Naive thymus-derived CD4-positive, alpha-beta T cell (primary cell): Measurements from ENCODE around the gene SDS. TPM values are rescaled to one million over a fixed set of nuclear protein-coding genes. Genes with fewer than 3 reads are reported as not detected.

Experiments
- ATAC-seq: fragments of 150-1000 bp; cut with Tn5 transposase; 2 replicates; pipeline ENCODE4 v1.10.0; 2021; ENCODE audit warnings: mild to moderate bottlenecking, moderate library complexity
- CTCF ChIA-PET: fragments of 350-600 bp; sonication (Branson Sonifier 250); formaldehyde crosslinking; loops from one replicate; lab custom pipeline; 2021; ENCODE audit warnings: antibody characterized with exemption; lab: Charles Lee
- POLR2A ChIA-PET: fragments of 350-600 bp; sonication (Branson Sonifier 250); formaldehyde crosslinking; loops from one replicate; lab custom pipeline; 2021; ENCODE audit warnings: antibody characterized with exemption, inconsistent platforms; lab: Charles Lee
- DNase-seq, 9 donors: peaks; one replicate each; pipeline versions ENCODE4 v3.0.0 to v3.0.0-alpha.2; 2020 to 2022; ENCODE audit warnings: mixed read lengths in 1 of 9
- H3K27ac ChIP-seq: one replicate; pipeline ENCODE4 v1.7.0; 2013; ENCODE audit warnings: mild to moderate bottlenecking, low read depth, low read length, moderate library complexity
- H3K27me3 ChIP-seq, 2 donors: one replicate each; pipeline ENCODE4 v1.7.0; 2013; ENCODE audit warnings: low read length in 2 of 2, mild to moderate bottlenecking in 2 of 2, moderate library complexity in 2 of 2; ENCODE audit not compliant: control insufficient read depth in 2 of 2, insufficient read depth in 2 of 2
- H3K36me3 ChIP-seq, 3 experiments: 1 replicate in 2 of 3; 2 replicates in 1 of 3; pipeline ENCODE4 v1.7.0; 2013; ENCODE audit warnings: low read length in 3 of 3, mild to moderate bottlenecking in 3 of 3, moderate library complexity in 1 of 3; ENCODE audit not compliant: insufficient read depth in 3 of 3, control insufficient read depth in 2 of 3
- H3K4me1 ChIP-seq, 2 donors: one replicate each; pipeline ENCODE4 v1.7.0; 2013; ENCODE audit warnings: low read length in 2 of 2, mild to moderate bottlenecking in 2 of 2, moderate library complexity in 1 of 2; ENCODE audit not compliant: control insufficient read depth in 2 of 2, insufficient read depth in 2 of 2
- H3K4me3 ChIP-seq: 2 replicates; pipeline ENCODE4 v1.7.0; 2013; ENCODE audit warnings: mild to moderate bottlenecking, low read length
- H3K9me3 ChIP-seq, 3 experiments: 1 replicate in 2 of 3; 2 replicates in 1 of 3; pipeline ENCODE4 v1.7.0; 2013; ENCODE audit warnings: low read length in 3 of 3; ENCODE audit not compliant: control insufficient read depth in 2 of 3
- H3K27ac Mint-ChIP-seq, 9 donors: one replicate each; pipeline ENCODE4 v1.8.0; 2020 to 2022; ENCODE audit warnings: mixed read lengths in 9 of 9, mild to moderate bottlenecking in 8 of 9, moderate library complexity in 5 of 9, inconsistent platforms in 2 of 9
- H3K27me3 Mint-ChIP-seq, 5 donors: one replicate each; pipeline ENCODE4 v1.8.0; 2021 to 2022; ENCODE audit warnings: mixed read lengths in 5 of 5, mild to moderate bottlenecking in 1 of 5
- H3K36me3 Mint-ChIP-seq, 5 donors: one replicate each; pipeline ENCODE4 v1.8.0; 2020 to 2022; ENCODE audit warnings: mixed read lengths in 5 of 5, mild to moderate bottlenecking in 3 of 5, inconsistent platforms in 1 of 5
- H3K4me1 Mint-ChIP-seq, 7 donors: one replicate each; pipeline ENCODE4 v1.8.0; 2020 to 2022; ENCODE audit warnings: mixed read lengths in 7 of 7, mild to moderate bottlenecking in 3 of 7, inconsistent platforms in 1 of 7
- H3K4me3 Mint-ChIP-seq, 10 donors: one replicate each; pipeline ENCODE4 v1.8.0; 2020 to 2022; ENCODE audit warnings: mild to moderate bottlenecking in 10 of 10, mixed read lengths in 10 of 10, moderate library complexity in 6 of 10, inconsistent platforms in 2 of 10
- H3K9me3 Mint-ChIP-seq, 11 donors: one replicate each; pipeline ENCODE4 v1.8.0; 2020 to 2022; ENCODE audit warnings: mixed read lengths in 11 of 11, mild to moderate bottlenecking in 4 of 11, inconsistent platforms in 1 of 11, moderate library complexity in 1 of 11
- intact Hi-C, 2 donors: fragments of 100-400 bp; cut with micrococcal nuclease; formaldehyde crosslinking; loops; one replicate each; pipeline ENCODE4 v1.15.1; 2023
- polyA plus RNA-seq, 2 donors: library from polyadenylated mRNA; unstranded; fragments of 300-500 nt; fragmentation: Illumina TruSeq; gene quantifications; one replicate each; pipeline ENCODE4 v1.2.3, GENCODE V29; 2021
- total RNA-seq, 6 experiments: library from RNA in 5 of 6; stranded (reverse) in 5 of 6; gene quantifications; 1 replicate in 5 of 6; 2 replicates in 1 of 6; pipeline ENCODE4 v1.2.3 and lab custom pipeline; 2021 to 2026

Gene SDS
- total and polyA plus RNA-seq, 7 experiments from 2014 or later: 0.51 to 1.3 (median 0.76) TPM; not detected in 4

GRCh38 chr12:113382206-113382605 lies 21.5 kb downstream of the SDS start:
- intact Hi-C loops: no loop called here
- Mint-ChIP-seq H3K27me3 (no peaks in the 10 kb centered on the region), H3K4me1 (peaks cover 0 to 2% (median 0%) of the 10 kb centered on the region in 7 donors), H3K36me3 (peaks cover 0 to 31% (median 6%) of the 10 kb centered on the region in 5 donors), H3K4me3 (no peak overlapping the region), H3K27ac (no peak overlapping the region), H3K9me3 (no peaks in the 10 kb centered on the region)
- no peaks in the 10 kb centered on the region for H3K9me3 ChIP-seq
- ATAC-seq (no peak), DNase-seq (no peak)
- ChIA-PET POLR2A (no interaction called here), CTCF (no interaction called here)
- H3K27ac ChIP-seq: no peak overlapping the region
- H3K36me3 ChIP-seq: peaks cover 0 to 49% (median 0%) of the 10 kb centered on the region in 3 experiments
- no peaks in the 10 kb centered on the region for H3K27me3 ChIP-seq
- no peaks in the 10 kb centered on the region for H3K4me1 ChIP-seq
- no peak overlapping the region for H3K4me3 ChIP-seq

- Histone ChIP-seq H3K4me3 (no peak overlapping the region), H3K27me3 (no peaks in the 10 kb centered on the region), H3K36me3 (peaks cover 0 to 46% (median 0%) of the 10 kb centered on the region in 3 experiments), H3K27ac (no peak overlapping the region), H3K9me3 (no peaks in the 10 kb centered on the region), H3K4me1 (no peaks in the 10 kb centered on the region)
- no peaks in the 10 kb centered on the region for H3K9me3 Mint-ChIP-seq
- intact Hi-C loops: no loop called here
- H3K4me3 Mint-ChIP-seq: no peak overlapping the region
- DNase-seq (no peak), ATAC-seq (no peak)
- H3K27ac Mint-ChIP-seq: no peak overlapping the region
- POLR2A ChIA-PET: no interaction called here
- H3K27me3 Mint-ChIP-seq: no peaks in the 10 kb centered on the region
- peaks cover 0 to 2% (median 0%) of the 10 kb centered on the region in 7 donors for H3K4me1 Mint-ChIP-seq
- CTCF ChIA-PET: interaction anchor here (0.7 kb wide), 1 partner anchor 32 kb away, joined by 3 read pairs; no protein-coding TSS in a partner anchor
- peaks cover 0 to 29% (median 8%) of the 10 kb centered on the region in 5 donors for H3K36me3 Mint-ChIP-seq
Measured at GRCh38 chr12:113381220-113381619, 22.5 kb downstream of the SDS start.

DNA sequence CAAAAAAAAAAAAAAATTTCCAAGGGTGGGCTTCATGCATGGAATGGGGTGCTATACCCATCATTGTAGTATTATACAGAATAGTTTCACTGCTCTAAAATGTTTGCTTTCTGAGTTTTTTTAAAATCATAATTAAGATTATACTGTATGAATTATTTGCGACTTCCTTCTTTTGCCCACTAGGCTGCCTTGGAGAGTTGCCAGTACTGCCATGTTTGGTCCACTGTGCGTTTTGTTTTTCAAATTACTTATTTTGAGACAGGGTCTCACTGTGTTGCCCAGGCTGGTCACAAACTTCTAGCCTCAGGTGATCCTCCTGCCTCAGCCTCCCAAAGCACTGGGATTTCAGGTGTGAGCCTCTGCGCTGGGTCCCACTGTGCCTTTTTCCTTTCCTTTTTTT lies 25.4 kb downstream of the SDS start:
- Histone ChIP-seq H3K9me3 (no peaks in the 10 kb centered on the region), H3K4me3 (no peak overlapping the region), H3K4me1 (no peaks in the 10 kb centered on the region), H3K27me3 (no peaks in the 10 kb centered on the region), H3K27ac (no peak overlapping the region), H3K36me3 (peaks cover 0 to 46% (median 5%) of the 10 kb centered on the region in 3 experiments)
- H3K36me3 Mint-ChIP-seq: peaks cover 7 to 37% (median 21%) of the 10 kb centered on the region in 5 donors
- CTCF ChIA-PET: interaction anchor here (0.7 kb wide), 1 partner anchor 10 kb away, joined by 5 read pairs; no protein-coding TSS in a partner anchor
- DNase-seq: no peak
- POLR2A ChIA-PET: no interaction called here
- no peak overlapping the region for H3K4me3 Mint-ChIP-seq
- no peak overlapping the region for H3K27ac Mint-ChIP-seq
- H3K4me1 Mint-ChIP-seq: peaks cover 0 to 2% (median 0%) of the 10 kb centered on the region in 7 donors
- no peak for ATAC-seq
- no peaks in the 10 kb centered on the region for H3K27me3 Mint-ChIP-seq
- intact Hi-C loops: no loop called here
- H3K9me3 Mint-ChIP-seq: peaks cover 0 to 2% (median 0%) of the 10 kb centered on the region in 11 donors

- Histone ChIP-seq H3K9me3 (no peaks in the 10 kb centered on the region), H3K27ac (no peak overlapping the region), H3K4me3 (no peak overlapping the region), H3K27me3 (no peaks in the 10 kb centered on the region), H3K36me3 (peaks cover 0 to 50% (median 5%) of the 10 kb centered on the region in 3 experiments), H3K4me1 (no peaks in the 10 kb centered on the region)
- ChIA-PET CTCF (interaction anchor here (0.6 kb wide), 1 partner anchor 12 kb away, joined by 3 read pairs; no protein-coding TSS in a partner anchor), POLR2A (no interaction called here)
- ATAC-seq (no peak), DNase-seq (no peak)
- peak overlapping the region in 1 of 9 donors; percentile 22 for H3K27ac Mint-ChIP-seq
- intact Hi-C loops: no loop called here
- no peak overlapping the region for H3K4me3 Mint-ChIP-seq
- peaks cover 8 to 45% (median 25%) of the 10 kb centered on the region in 5 donors for H3K36me3 Mint-ChIP-seq
- H3K27me3 Mint-ChIP-seq: no peaks in the 10 kb centered on the region
- H3K9me3 Mint-ChIP-seq: peaks cover 0 to 2% (median 0%) of the 10 kb centered on the region in 11 donors
- peaks cover 0 to 6% (median 0%) of the 10 kb centered on the region in 7 donors for H3K4me1 Mint-ChIP-seq
Measured at GRCh38 chr12:113374823-113375428, 28.8 kb downstream of the SDS start.

DNA sequence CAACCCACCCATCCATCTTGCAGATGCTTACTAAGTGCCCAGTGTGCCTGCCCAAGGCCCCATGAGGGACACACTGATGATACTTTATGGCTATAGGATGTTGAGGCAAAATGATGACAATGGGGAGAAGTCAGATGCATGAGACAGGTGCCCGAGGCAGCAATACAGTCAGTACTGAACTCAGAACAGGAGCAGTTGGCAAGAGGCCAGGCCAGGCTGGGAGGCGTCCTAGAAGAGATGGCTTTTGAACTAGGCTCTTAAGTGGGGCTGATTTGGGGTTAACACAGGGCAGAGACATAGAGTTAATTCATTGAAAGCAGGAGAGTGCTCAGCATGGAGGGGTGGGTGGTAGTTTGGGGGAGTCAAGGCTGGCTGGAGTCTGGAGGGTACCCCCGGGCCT lies 29.7 kb downstream of the SDS start:
- ATAC-seq: no peak
- intact Hi-C loops: no loop called here
- Mint-ChIP-seq H3K4me1 (peaks cover 0 to 6% (median 0%) of the 10 kb centered on the region in 7 donors), H3K27ac (no peak overlapping the region), H3K9me3 (peaks cover 0 to 2% (median 0%) of the 10 kb centered on the region in 11 donors), H3K27me3 (no peaks in the 10 kb centered on the region), H3K4me3 (no peak overlapping the region), H3K36me3 (peaks cover 8 to 50% (median 25%) of the 10 kb centered on the region in 5 donors)
- H3K27me3 ChIP-seq: no peaks in the 10 kb centered on the region
- peaks cover 0 to 48% (median 5%) of the 10 kb centered on the region in 3 experiments for H3K36me3 ChIP-seq
- ChIA-PET POLR2A (no interaction called here), CTCF (no interaction called here)
- no peaks in the 10 kb centered on the region for H3K9me3 ChIP-seq
- DNase-seq: no peak
- no peak overlapping the region for H3K27ac ChIP-seq
- no peak overlapping the region for H3K4me3 ChIP-seq
- H3K4me1 ChIP-seq: no peaks in the 10 kb centered on the region

DNA sequence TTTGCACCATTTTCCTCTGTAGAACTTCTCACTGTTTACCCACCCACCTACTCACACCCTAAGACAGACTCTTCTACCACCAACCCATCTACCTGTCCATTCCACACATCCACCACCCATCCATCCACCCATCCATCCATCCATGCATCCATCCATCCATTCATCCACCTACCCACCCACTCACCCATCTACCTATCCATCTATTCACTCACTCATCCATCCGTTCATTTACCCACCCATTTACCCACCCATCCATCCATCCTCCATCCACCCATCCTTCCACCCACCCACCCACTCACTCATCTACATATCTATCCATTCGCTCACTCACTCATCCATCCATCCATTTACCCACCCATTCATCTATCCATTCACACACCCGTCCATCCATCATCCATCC lies 30.2 kb downstream of the SDS start:
- no peak overlapping the region for H3K27ac ChIP-seq
- H3K27me3 ChIP-seq: no peaks in the 10 kb centered on the region
- ATAC-seq: no peak
- peaks cover 0 to 51% (median 5%) of the 10 kb centered on the region in 3 experiments for H3K36me3 ChIP-seq
- no peaks in the 10 kb centered on the region for H3K9me3 ChIP-seq
- peaks cover 0 to 6% (median 2%) of the 10 kb centered on the region in 7 donors for H3K4me1 Mint-ChIP-seq
- ChIA-PET POLR2A (no interaction called here), CTCF (no interaction called here)
- peaks cover 8 to 50% (median 25%) of the 10 kb centered on the region in 5 donors for H3K36me3 Mint-ChIP-seq
- no peaks in the 10 kb centered on the region for H3K4me1 ChIP-seq
- peaks cover 0 to 2% (median 0%) of the 10 kb centered on the region in 11 donors for H3K9me3 Mint-ChIP-seq
- no peak overlapping the region for H3K4me3 ChIP-seq
- DNase-seq: no peak
- no peak overlapping the region for H3K27ac Mint-ChIP-seq
- no peaks in the 10 kb centered on the region for H3K27me3 Mint-ChIP-seq
- no peak overlapping the region for H3K4me3 Mint-ChIP-seq
- intact Hi-C loops: no loop called here
